HG02938 (cell line): ENCODE measurements around the gene PGBD1.

Source experiments
- ATAC-seq: cut with Tn5 transposase; IDR thresholded peaks from one replicate; pipeline ENCODE4 v1.9.1; 2021; ENCODE audit warnings: mild to moderate bottlenecking, moderate library complexity; ENCODE audit not compliant: unreplicated experiment

Gene PGBD1, protein sequence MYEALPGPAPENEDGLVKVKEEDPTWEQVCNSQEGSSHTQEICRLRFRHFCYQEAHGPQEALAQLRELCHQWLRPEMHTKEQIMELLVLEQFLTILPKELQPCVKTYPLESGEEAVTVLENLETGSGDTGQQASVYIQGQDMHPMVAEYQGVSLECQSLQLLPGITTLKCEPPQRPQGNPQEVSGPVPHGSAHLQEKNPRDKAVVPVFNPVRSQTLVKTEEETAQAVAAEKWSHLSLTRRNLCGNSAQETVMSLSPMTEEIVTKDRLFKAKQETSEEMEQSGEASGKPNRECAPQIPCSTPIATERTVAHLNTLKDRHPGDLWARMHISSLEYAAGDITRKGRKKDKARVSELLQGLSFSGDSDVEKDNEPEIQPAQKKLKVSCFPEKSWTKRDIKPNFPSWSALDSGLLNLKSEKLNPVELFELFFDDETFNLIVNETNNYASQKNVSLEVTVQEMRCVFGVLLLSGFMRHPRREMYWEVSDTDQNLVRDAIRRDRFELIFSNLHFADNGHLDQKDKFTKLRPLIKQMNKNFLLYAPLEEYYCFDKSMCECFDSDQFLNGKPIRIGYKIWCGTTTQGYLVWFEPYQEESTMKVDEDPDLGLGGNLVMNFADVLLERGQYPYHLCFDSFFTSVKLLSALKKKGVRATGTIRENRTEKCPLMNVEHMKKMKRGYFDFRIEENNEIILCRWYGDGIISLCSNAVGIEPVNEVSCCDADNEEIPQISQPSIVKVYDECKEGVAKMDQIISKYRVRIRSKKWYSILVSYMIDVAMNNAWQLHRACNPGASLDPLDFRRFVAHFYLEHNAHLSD

GRCh38 chr6:28281288-28282064 is at the start of gene PGBD1:
PGBD1 (plus strand) TSS chr6:28281572; CDS start chr6:28283814, 2,242 bp downstream.
- peak; percentile 70 for ATAC-seq

DNA sequence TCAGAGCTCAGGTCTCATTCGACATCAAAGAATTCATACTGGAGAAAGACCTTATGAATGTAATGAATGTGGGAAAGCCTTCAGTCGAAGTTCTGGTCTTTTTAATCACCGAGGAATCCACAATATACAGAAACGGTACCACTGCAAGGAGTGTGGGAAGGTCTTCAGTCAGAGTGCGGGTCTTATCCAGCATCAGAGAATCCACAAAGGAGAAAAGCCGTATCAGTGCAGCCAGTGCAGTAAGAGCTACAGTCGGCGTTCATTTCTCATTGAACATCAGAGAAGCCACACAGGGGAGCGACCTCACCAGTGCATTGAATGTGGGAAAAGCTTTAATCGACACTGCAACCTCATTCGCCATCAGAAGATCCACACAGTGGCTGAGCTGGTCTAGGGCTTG is 48.6 kb upstream of the PGBD1 start:
- ATAC-seq = no peak

- ATAC-seq = no peak
Measured at GRCh38 chr6:28235912-28236452, 45.4 kb upstream of the PGBD1 start.

- no peak for ATAC-seq
Measured at GRCh38 chr6:28239636-28240035, 41.7 kb upstream of the PGBD1 start.

DNA sequence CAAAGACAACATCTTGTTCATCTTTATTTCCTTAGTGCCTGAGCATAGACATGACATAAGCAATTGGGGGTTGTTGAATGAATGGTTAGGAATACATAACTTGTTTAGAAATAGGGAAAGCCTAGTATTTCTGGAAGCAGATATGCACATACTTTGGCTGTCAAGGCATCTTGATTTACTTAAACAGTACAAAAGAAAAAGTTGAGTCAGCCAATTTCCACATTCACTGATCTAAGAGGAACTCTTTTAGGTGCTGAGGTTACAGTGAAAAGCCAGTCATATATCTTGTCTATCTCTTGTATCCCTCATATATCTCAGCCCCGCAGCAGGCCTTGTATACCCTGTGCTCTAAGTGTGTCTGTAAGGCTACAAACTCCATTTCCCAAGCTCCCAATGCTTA is 40.9 kb upstream of the PGBD1 start:
- no peak for ATAC-seq

- ATAC-seq = no peak
Measured at GRCh38 chr6:28243946-28244345, 37.4 kb upstream of the PGBD1 start.

GRCh38 chr6:28245206-28245941 is 36.0 kb upstream of the PGBD1 start:
- no peak for ATAC-seq

GRCh38 chr6:28248916-28249315 is 32.5 kb upstream of the PGBD1 start:
- no peak for ATAC-seq

- ATAC-seq = no peak
Measured at GRCh38 chr6:28250747-28251146, 30.6 kb upstream of the PGBD1 start.

- no peak for ATAC-seq
Measured at GRCh38 chr6:28251661-28252008, 29.7 kb upstream of the PGBD1 start.

DNA sequence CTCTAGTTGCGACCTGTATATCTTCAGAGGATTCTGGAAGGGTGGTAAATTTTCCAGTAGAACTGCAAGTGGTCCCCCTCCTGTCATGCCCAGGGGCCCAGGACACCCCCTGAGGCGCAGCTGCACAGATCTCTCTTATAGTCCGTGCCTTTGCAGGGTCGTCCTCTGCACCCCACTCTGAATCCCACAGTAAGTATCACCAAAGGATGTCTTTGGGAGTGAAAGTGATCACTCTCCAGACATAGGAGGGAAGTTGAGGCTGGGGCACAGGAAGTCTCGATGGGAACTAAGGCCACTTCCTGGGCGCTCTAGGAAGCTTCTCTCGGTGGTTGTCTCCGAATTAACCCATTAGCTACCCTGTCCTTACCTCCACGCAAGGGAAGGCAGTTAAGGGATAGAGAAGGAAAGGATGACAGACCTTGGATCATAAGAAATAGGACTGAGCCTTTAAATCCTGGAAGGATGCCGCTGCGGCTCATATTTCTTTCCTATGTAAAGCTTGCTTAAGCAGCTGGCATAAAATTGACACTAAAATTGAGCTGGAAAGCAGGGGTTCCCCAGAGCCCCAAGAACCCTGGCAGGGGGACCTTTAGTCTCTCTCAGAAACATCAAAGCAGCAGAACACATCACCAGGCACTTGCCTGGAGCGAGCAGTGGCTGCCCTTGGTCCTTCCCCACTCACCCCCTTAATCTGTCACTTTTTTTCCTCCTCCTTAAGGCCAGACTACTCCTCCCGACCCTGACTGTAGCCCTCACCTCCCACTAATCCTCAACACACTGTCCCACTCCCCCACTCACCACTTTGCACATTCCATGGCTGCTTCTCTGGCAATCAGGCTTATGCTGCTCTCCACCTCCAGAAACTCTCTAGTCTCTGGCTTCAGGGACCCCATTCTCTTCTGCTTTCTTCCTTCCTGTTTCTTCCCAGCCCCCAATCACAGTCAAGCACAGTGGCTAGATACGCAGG is 29.1 kb upstream of the PGBD1 start, which contains the start of gene ZKSCAN4:
ZKSCAN4 (minus strand) TSS at position 261 of the 967 bp plus-strand sequence. CDS start 289 bp downstream, outside the sequence.
- ATAC-seq = no peak

DNA sequence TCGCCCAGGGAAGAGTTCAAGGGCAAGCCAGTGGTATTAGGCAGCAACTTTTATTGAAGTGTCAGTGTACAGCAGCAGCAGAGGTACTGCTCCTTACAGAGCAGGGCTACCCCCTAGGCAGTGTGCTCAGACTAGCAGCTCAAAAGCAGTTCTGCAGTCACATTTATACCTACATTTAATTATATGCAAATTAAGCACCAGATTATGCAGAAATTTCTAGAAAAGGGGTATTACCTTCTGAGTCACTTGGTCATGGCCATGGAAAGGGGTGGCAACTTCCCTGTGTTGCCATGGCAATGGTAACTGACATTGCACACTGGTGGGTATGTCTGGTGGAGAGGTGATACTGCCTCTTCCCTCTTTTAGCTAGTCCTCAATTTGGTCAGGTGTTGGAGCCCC is 27.3 kb upstream of the PGBD1 start:
- no peak for ATAC-seq

DNA sequence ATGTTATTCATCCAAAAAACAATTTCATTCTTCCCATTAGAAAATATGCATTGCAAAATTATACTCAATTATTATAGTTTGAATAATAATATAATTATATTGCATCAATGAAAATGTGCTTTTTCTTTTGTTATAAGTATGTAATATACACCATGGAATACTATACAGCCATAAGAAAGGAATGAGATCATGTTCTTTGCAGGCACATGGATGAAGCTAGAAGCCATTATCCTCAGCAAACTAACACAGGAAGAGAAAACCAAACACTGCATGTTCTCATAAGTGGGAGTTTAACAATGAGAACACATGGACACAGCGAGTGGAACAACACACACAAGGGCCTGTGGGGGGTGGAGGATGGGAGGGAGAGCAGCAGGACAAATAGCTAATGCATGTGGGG is 24.3 kb upstream of the PGBD1 start:
- ATAC-seq = no peak

- ATAC-seq = no peak
Measured at GRCh38 chr6:28258877-28259777, 22.2 kb upstream of the PGBD1 start, which contains the start of gene NKAPL. NKAPL (plus strand) TSS chr6:28259297; CDS start chr6:28259372, 75 bp downstream.

DNA sequence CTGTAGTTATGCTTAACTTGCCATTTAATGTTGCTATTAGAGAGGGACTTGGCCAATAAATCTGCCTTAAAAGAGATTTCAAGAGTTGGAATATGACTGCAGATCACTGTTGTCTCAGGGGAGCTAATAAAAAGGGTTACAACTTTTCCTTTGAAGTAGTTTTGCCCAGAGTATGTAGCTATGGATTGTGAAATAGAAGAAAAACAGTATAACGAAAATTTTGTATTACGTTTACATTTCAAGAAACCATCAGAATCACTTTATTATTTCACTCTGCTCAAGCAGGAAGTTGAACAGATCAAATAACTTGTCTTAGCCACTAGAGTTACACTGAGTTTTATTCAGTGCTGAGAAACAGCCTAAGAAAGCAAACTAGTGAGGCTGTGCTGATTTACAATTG is 17.4 kb upstream of the PGBD1 start:
- ATAC-seq = no peak

GRCh38 chr6:28264834-28265401 is 16.5 kb upstream of the PGBD1 start:
- ATAC-seq = no peak

DNA sequence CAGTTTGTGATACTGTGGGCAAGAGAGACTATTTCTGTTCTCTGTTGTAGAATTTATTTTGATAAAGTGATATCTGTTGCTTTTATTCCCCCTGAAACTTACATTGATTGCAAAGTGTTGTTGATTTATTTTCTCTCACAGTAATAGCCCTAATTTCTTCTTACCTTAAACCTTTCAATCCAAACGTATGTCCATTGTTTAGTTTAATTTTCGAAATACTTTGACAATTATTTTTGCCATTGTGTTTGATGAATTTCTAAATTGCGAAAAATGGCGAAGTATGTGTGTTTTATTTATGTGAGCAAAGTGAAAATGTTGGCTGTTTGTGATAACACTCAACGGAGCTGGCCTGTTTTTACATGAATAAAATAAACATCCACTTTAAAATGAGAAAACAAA is 14.8 kb upstream of the PGBD1 start:
- no peak for ATAC-seq
